OCI-LY1 (cell line): ENCODE results near the gene CPEB4.

Experiments used
- H2AFZ ChIP-seq: fragments of 200-600 bp; sonication (generic), shearing (Covaris generic); 2 replicates; pipeline ENCODE4 v1.6.0; 2014; ENCODE audit warnings: antibody characterized with exemption, mild to moderate bottlenecking, low read length
- H3F3A ChIP-seq: fragments of 200-600 bp; sonication (generic), shearing (Covaris generic); 2 replicates; pipeline ENCODE4 v1.6.0; 2014; ENCODE audit warnings: mild to moderate bottlenecking, antibody characterized with exemption, low read length, moderate library complexity; ENCODE audit not compliant: insufficient read depth
- H3K27ac ChIP-seq: fragments of 200-600 bp; sonication (generic); 2 replicates; pipeline ENCODE4 v1.5.1; 2014; ENCODE audit warnings: low read length, mixed run types, mild to moderate bottlenecking, low read depth; ENCODE audit not compliant: poor library complexity, severe bottlenecking
- H3K27me3 ChIP-seq: fragments of 200-600 bp; sonication (generic); 2 replicates; pipeline ENCODE4 v1.6.0; 2014; ENCODE audit warnings: antibody characterized with exemption, mild to moderate bottlenecking, low read length, moderate library complexity; ENCODE audit not compliant: insufficient read depth
- H3K36me3 ChIP-seq: fragments of 200-600 bp; sonication (generic); 2 replicates; pipeline ENCODE4 v1.6.1; 2014; ENCODE audit warnings: mild to moderate bottlenecking, antibody characterized with exemption, low read length, moderate library complexity, mixed read lengths; ENCODE audit not compliant: insufficient read depth
- H3K4me1 ChIP-seq: fragments of 200-600 bp; sonication (generic); 2 replicates; pipeline ENCODE4 v1.5.1; 2014; ENCODE audit warnings: mild to moderate bottlenecking, low read length, moderate library complexity; ENCODE audit not compliant: insufficient read depth, severe bottlenecking
- H3K4me2 ChIP-seq: fragments of 200-600 bp; sonication (generic), shearing (Covaris generic); 2 replicates; pipeline ENCODE4 v1.6.1; 2014; ENCODE audit warnings: low read length
- H3K4me3 ChIP-seq: fragments of 200-600 bp; sonication (generic); 2 replicates; pipeline ENCODE4 v1.5.1; 2014; ENCODE audit warnings: low read length, low read depth, mild to moderate bottlenecking, mixed read lengths; ENCODE audit not compliant: poor library complexity, severe bottlenecking
- H3K79me2 ChIP-seq: fragments of 200-600 bp; shearing (Covaris generic); 2 replicates; pipeline ENCODE4 v1.6.1; 2016; ENCODE audit warnings: mixed run types, low read length, mixed read lengths; ENCODE audit not compliant: insufficient read depth
- H3K9ac ChIP-seq: fragments of 200-600 bp; sonication (generic), shearing (Covaris generic); 2 replicates; pipeline ENCODE4 v1.6.1; 2014; ENCODE audit warnings: mild to moderate bottlenecking, low read length, mixed read lengths
- H3K9me2 ChIP-seq: fragments of 200-600 bp; sonication (generic), shearing (Covaris generic); 2 replicates; pipeline ENCODE4 v1.6.1; 2014; ENCODE audit warnings: low read depth, mild to moderate bottlenecking, low read length, mixed read lengths
- H3K9me3 ChIP-seq: fragments of 200-600 bp; shearing (Covaris generic); 2 replicates; pipeline ENCODE4 v1.6.1; 2014; ENCODE audit warnings: low read length, mixed read lengths
- H4K20me1 ChIP-seq: fragments of 200-600 bp; sonication (generic), shearing (Covaris generic); 2 replicates; pipeline ENCODE4 v1.6.0; 2016; ENCODE audit warnings: mild to moderate bottlenecking, low read length; ENCODE audit not compliant: insufficient read depth
- CTCF ChIP-seq: fragments of 200-600 bp; sonication (generic), shearing (Covaris generic); IDR thresholded peaks from 2 replicates; pipeline ENCODE4 v1.5.1; 2017; ENCODE audit warnings: mild to moderate bottlenecking, antibody characterized with exemption, low read length, moderate library complexity, mixed read lengths
- EZH2 ChIP-seq: fragments of 200-600 bp; sonication (generic), shearing (Covaris generic); IDR thresholded peaks from 2 replicates; pipeline ENCODE4 v1.8.0; 2017; ENCODE audit warnings: borderline replicate concordance, mixed run types, mild to moderate bottlenecking, antibody characterized with exemption, low read length, moderate library complexity, mixed read lengths

The CPEB4 gene

GRCh38 chr5:173850659-173851058 is 37.5 kb upstream of the CPEB4 start:
- H3K4me1 ChIP-seq, result no peaks in the 10 kb centered on the region
- no peaks in the 10 kb centered on the region for H3K79me2 ChIP-seq
- peaks cover 21% of the 10 kb centered on the region for H3K9me3 ChIP-seq
- H3K27me3 ChIP-seq, result peaks cover 15% of the 10 kb centered on the region
- no peaks in the 10 kb centered on the region for H4K20me1 ChIP-seq
- H3K4me3 ChIP-seq, result no peak overlapping the region
- H3K4me2 ChIP-seq, result no peak overlapping the region
- H2AFZ ChIP-seq, result no peak overlapping the region
- H3K9ac ChIP-seq, result no peak overlapping the region
- no peaks in the 10 kb centered on the region for H3F3A ChIP-seq
- TF ChIP-seq CTCF, result no peak
- no peak for TF ChIP-seq EZH2
- H3K9me2 ChIP-seq, result no peaks in the 10 kb centered on the region
- H3K36me3 ChIP-seq, result no peaks in the 10 kb centered on the region; the same call in 1 of the 2 replicates
- H3K27ac ChIP-seq, result no peak overlapping the region

- H3K4me2 ChIP-seq, result no peak overlapping the region
- H3K9ac ChIP-seq, result no peak overlapping the region
- H3K9me3 ChIP-seq, result peaks cover 19% of the 10 kb centered on the region
- no peak overlapping the region for H3K4me3 ChIP-seq
- H3K79me2 ChIP-seq, result no peaks in the 10 kb centered on the region
- H4K20me1 ChIP-seq, result no peaks in the 10 kb centered on the region
- H3K4me1 ChIP-seq, result no peaks in the 10 kb centered on the region
- no peak for TF ChIP-seq CTCF
- TF ChIP-seq EZH2, result no peak
- no peak overlapping the region for H3K27ac ChIP-seq
- no peaks in the 10 kb centered on the region for H3F3A ChIP-seq
- no peaks in the 10 kb centered on the region; the same call in 1 of the 2 replicates for H3K36me3 ChIP-seq
- H2AFZ ChIP-seq, result no peak overlapping the region
- H3K27me3 ChIP-seq, result peaks cover 15% of the 10 kb centered on the region
- H3K9me2 ChIP-seq, result no peaks in the 10 kb centered on the region
Measured at GRCh38 chr5:173851595-173852243, 36.4 kb upstream of the CPEB4 start.

- Histone ChIP-seq H3K4me3 (no peak overlapping the region), H3K79me2 (no peaks in the 10 kb centered on the region), H3K9ac (no peak overlapping the region), H3K4me1 (no peaks in the 10 kb centered on the region), H3K9me2 (no peaks in the 10 kb centered on the region), H3K27ac (no peak overlapping the region), H3K27me3 (peaks cover 15% of the 10 kb centered on the region), H3K9me3 (peaks cover 15% of the 10 kb centered on the region), H4K20me1 (no peaks in the 10 kb centered on the region), H3F3A (no peaks in the 10 kb centered on the region), H3K4me2 (no peak overlapping the region), H3K36me3 (no peaks in the 10 kb centered on the region; the same call in 1 of the 2 replicates), H2AFZ (no peak overlapping the region)
- TF ChIP-seq EZH2, result no peak
- TF ChIP-seq CTCF, result no peak
Measured at GRCh38 chr5:173852790-173853359, 35.3 kb upstream of the CPEB4 start.
